Epithelial cell of proximal tubule (primary cell): ENCODE measurements around the gene ALOXE3. TPM values are rescaled to one million over a fixed set of nuclear protein-coding genes. Genes with fewer than 3 reads are reported as not detected.

ENCODE experiments used
- DNase-seq: peaks from one replicate; pipeline ENCODE4 v3.0.0-alpha.2; 2011; ENCODE audit warnings: low read depth
- H3K4me3 ChIP-seq: 2 replicates; pipeline ENCODE4 v1.5.1; 2011; ENCODE audit warnings: low read depth, mild to moderate bottlenecking, low read length
- CTCF ChIP-seq: conservative IDR thresholded peaks from 2 replicates; pipeline ENCODE4 v1.5.1; 2012; ENCODE audit warnings: low read depth, mild to moderate bottlenecking, low read length
- total RNA-seq: library from RNA; depleted of rRNA; stranded (reverse); fragments of >200 nt; gene quantifications from 2 replicates; pipeline ENCODE4 v1.2.3, GENCODE V29; 2015

The ALOXE3 gene
- total RNA-seq, 1 donor from 2014 or later, result not detected

- H3K4me3 ChIP-seq, result no peak overlapping the region
- no peak for DNase-seq
- no peak for TF ChIP-seq CTCF
Observed at GRCh38 chr17:8046306-8046928, 71.9 kb downstream of the ALOXE3 start.

Other genes with a start within 250 kb of the ALOXE3 start
- gene CHD3, start 229.7 kb downstream of the ALOXE3 start, total RNA-seq, result 30.3 and 40.7 TPM in 2 replicates
- gene RNF227, start 202.2 kb downstream of the ALOXE3 start, total RNA-seq, result 0.35 and 0.65 TPM in 2 replicates
- 0.06 and 1.2 TPM in 2 replicates for gene KCNAB3, start 188.7 kb downstream of the ALOXE3 start, total RNA-seq
- gene TRAPPC1, start 186.6 kb downstream of the ALOXE3 start, total RNA-seq, result 76.1 and 95.3 TPM in 2 replicates
- 26.8 and 44.9 TPM in 2 replicates for gene CNTROB, start 186.3 kb downstream of the ALOXE3 start, total RNA-seq
- not detected in 2 replicates for gene GUCY2D, start 115.9 kb downstream of the ALOXE3 start, total RNA-seq
- gene ALOX15B, start 79.5 kb downstream of the ALOXE3 start, total RNA-seq, result 0.07 and 1.3 TPM in 2 replicates
- 0.35 TPM in 1 of 2 replicates, not detected in the other for gene ALOX12B, start 30.8 kb downstream of the ALOXE3 start, total RNA-seq
- 0.35 TPM in 1 of 2 replicates, not detected in the other for gene HES7, start 5.6 kb upstream of the ALOXE3 start, total RNA-seq
- 13.1 and 17.1 TPM in 2 replicates for gene PER1, start 33.9 kb upstream of the ALOXE3 start, total RNA-seq
- gene VAMP2, start 44.4 kb upstream of the ALOXE3 start, total RNA-seq, result 2.1 and 7.0 TPM in 2 replicates
- gene TMEM107, start 57.9 kb upstream of the ALOXE3 start, total RNA-seq, result 16.9 and 24.3 TPM in 2 replicates
- 9.5 and 11.4 TPM in 2 replicates for gene BORCS6, start 71.7 kb upstream of the ALOXE3 start, total RNA-seq
- 136 and 165 TPM in 2 replicates for gene AURKB, start 92.1 kb upstream of the ALOXE3 start, total RNA-seq
- gene CTC1, start 129.5 kb upstream of the ALOXE3 start, total RNA-seq, result 9.1 and 13.0 TPM in 2 replicates
- 37.2 and 58.1 TPM in 2 replicates for gene PFAS, start 130.8 kb upstream of the ALOXE3 start, total RNA-seq
- 36.5 and 37.8 TPM in 2 replicates for gene RANGRF, start 170.2 kb upstream of the ALOXE3 start, total RNA-seq
- 0.58 and 3.3 TPM in 2 replicates for gene SLC25A35, start 176.9 kb upstream of the ALOXE3 start, total RNA-seq
- gene ARHGEF15, start 191.7 kb upstream of the ALOXE3 start, total RNA-seq, result 0.06 TPM in 1 of 2 replicates, not detected in the other
- not detected in 2 replicates for gene ODF4, start 221.3 kb upstream of the ALOXE3 start, total RNA-seq